SK-N-SH (cell line): Measurements from ENCODE around the gene LRRC8C. TPM values are rescaled to one million over a fixed set of nuclear protein-coding genes. Genes with fewer than 3 reads are reported as not detected.

Source experiments
- CTCF ChIA-PET: fragments of 300-600, 350-600 bp; formaldehyde crosslinking; extraction: SDS; loops from one replicate; lab custom pipeline; 2021; lab: Yijun Ruan, JAX
- POLR2A ChIA-PET: fragments of 350-600 bp; sonication (Branson Sonifier 250); formaldehyde crosslinking; extraction: SDS; loops from one replicate; lab custom pipeline; 2020; ENCODE audit warnings: antibody characterized with exemption, inconsistent platforms; lab: Yijun Ruan, JAX
- DNase-seq: peaks from one replicate; pipeline ENCODE4 v3.0.0; 2012
- H2AFZ ChIP-seq: fragments of 200-600 bp; sonication (generic); 2 replicates; pipeline ENCODE4 v1.8.1; 2016; ENCODE audit warnings: antibody characterized with exemption, mild to moderate bottlenecking, low read depth
- H3F3A ChIP-seq: fragments of 200-600 bp; sonication (generic); replicated peaks from 2 replicates; pipeline ENCODE3; 2016; ENCODE audit warnings: antibody characterized with exemption, mild to moderate bottlenecking; ENCODE audit not compliant: insufficient read depth
- H3K27ac ChIP-seq, 2 experiments: fragments of 200-500 bp in 1 of 2; fragments of 200-600 bp in 1 of 2; sonication (Bioruptor generic) in 1 of 2; sonication (generic), shearing (Covaris generic) in 1 of 2; 2 replicates each; pipeline versions ENCODE4 v1.5.1 to v1.6.1; 2014 to 2016; ENCODE audit warnings: low read depth in 2 of 2, inconsistent platforms in 1 of 2, low read length in 1 of 2, mild to moderate bottlenecking in 1 of 2, mixed read lengths in 1 of 2
- H3K27me3 ChIP-seq: fragments of 200-600 bp; sonication (generic), shearing (Covaris generic); 2 replicates; pipeline ENCODE4 v1.6.1; 2016; ENCODE audit warnings: mixed run types; ENCODE audit not compliant: insufficient read depth
- H3K36me3 ChIP-seq, 2 experiments: fragments of 200-500 bp in 1 of 2; fragments of 200-600 bp in 1 of 2; sonication (Bioruptor generic) in 1 of 2; sonication (generic) in 1 of 2; replicated peaks in 1 of 2; 2 replicates each; pipeline versions ENCODE3 to v1.5.1; 2014 to 2016; ENCODE audit warnings: low read length in 1 of 2, mild to moderate bottlenecking in 1 of 2; ENCODE audit not compliant: insufficient read depth in 2 of 2, control insufficient read depth in 1 of 2
- H3K4me1 ChIP-seq, 2 experiments: fragments of 200-500 bp in 1 of 2; fragments of 200-600 bp in 1 of 2; sonication (Bioruptor generic) in 1 of 2; sonication (generic), shearing (Covaris generic) in 1 of 2; 2 replicates each; pipeline versions ENCODE4 v1.5.1 to v1.6.1; 2014 to 2016; ENCODE audit warnings: low read depth in 1 of 2, low read length in 1 of 2, mixed run types in 1 of 2; ENCODE audit not compliant: insufficient read depth in 2 of 2, control insufficient read depth in 1 of 2
- H3K4me2 ChIP-seq: fragments of 200-600 bp; sonication (generic), shearing (Covaris generic); 2 replicates; pipeline ENCODE4 v1.6.1; 2017; ENCODE audit warnings: mixed run types
- H3K4me3 ChIP-seq, 2 experiments: fragments of 200-500 bp in 1 of 2; fragments of 200-600 bp in 1 of 2; sonication (Bioruptor generic) in 1 of 2; sonication (generic), shearing (Covaris generic) in 1 of 2; 2 replicates each; pipeline versions ENCODE4 v1.5.1 to v1.8.1; 2014 to 2016; ENCODE audit warnings: low read depth in 2 of 2, inconsistent platforms in 1 of 2, low read length in 1 of 2, mild to moderate bottlenecking in 1 of 2, mixed read lengths in 1 of 2, moderate library complexity in 1 of 2
- H3K79me2 ChIP-seq: fragments of 200-600 bp; sonication (generic); 2 replicates; pipeline ENCODE4 v1.8.1; 2017; ENCODE audit warnings: mild to moderate bottlenecking; ENCODE audit not compliant: insufficient read depth
- H3K9ac ChIP-seq: fragments of 200-600 bp; sonication (generic); 2 replicates; pipeline ENCODE4 v1.6.1; 2017; ENCODE audit warnings: mixed run types
- H3K9me2 ChIP-seq: fragments of 200-600 bp; sonication (generic); 2 replicates; pipeline ENCODE4 v1.6.1; 2017; ENCODE audit warnings: mixed run types
- H3K9me3 ChIP-seq: fragments of 200-600 bp; sonication (generic); 2 replicates; pipeline ENCODE4 v1.6.1; 2017; ENCODE audit warnings: mixed run types, mild to moderate bottlenecking, moderate library complexity
- H4K20me1 ChIP-seq: fragments of 200-600 bp; sonication (generic); 2 replicates; pipeline ENCODE4 v1.6.1; 2017; ENCODE audit warnings: mild to moderate bottlenecking, mixed run types; ENCODE audit not compliant: insufficient read depth
- CTCF ChIP-seq: fragments of 200-600 bp; sonication (generic); IDR thresholded peaks from 2 replicates; pipeline ENCODE4 v1.6.1; 2017; ENCODE audit warnings: antibody characterized with exemption, mild to moderate bottlenecking, moderate library complexity
- FOXM1 ChIP-seq: IDR thresholded peaks from 2 replicates; pipeline ENCODE4 v1.4.0; 2012; ENCODE audit warnings: low read depth, mild to moderate bottlenecking
- NRF1 ChIP-seq: IDR thresholded peaks from 2 replicates; pipeline ENCODE4 v1.6.1; 2012; ENCODE audit warnings: low read depth, mild to moderate bottlenecking, low read length
- RAD21 ChIP-seq: IDR thresholded peaks from 2 replicates; pipeline ENCODE4 v1.6.1; 2012; ENCODE audit warnings: mild to moderate bottlenecking, low read length
- RCOR1 ChIP-seq: fragments of 150-350 bp; IDR thresholded peaks from 2 replicates; pipeline ENCODE4 v1.6.1; 2017; ENCODE audit warnings: antibody characterized with exemption, low read length
- REST ChIP-seq: IDR thresholded peaks from 2 replicates; pipeline ENCODE4 v1.6.1; 2012; ENCODE audit warnings: mild to moderate bottlenecking, low read depth, low read length, moderate library complexity
- RFX5 ChIP-seq: IDR thresholded peaks from 2 replicates; pipeline ENCODE4 v1.6.1; 2012; ENCODE audit warnings: mild to moderate bottlenecking, improper control_type of control experiment, low read length
- RXRA ChIP-seq: IDR thresholded peaks from 2 replicates; pipeline ENCODE4 v1.4.0; 2012; ENCODE audit warnings: low read depth, mild to moderate bottlenecking, borderline replicate concordance
- SMC3 ChIP-seq: IDR thresholded peaks from 2 replicates; pipeline ENCODE4 v1.6.1; 2012; ENCODE audit warnings: low read depth, low read length, improper control_type of control experiment
- ZBTB33 ChIP-seq: IDR thresholded peaks from 2 replicates; pipeline ENCODE4 v1.4.0; 2012; ENCODE audit warnings: low read depth, borderline replicate concordance
- WGBS: methylation state at CpG from one replicate; pipeline ENCODE4 v1.1.6; 2017; ENCODE audit warnings: low lambda C conversion rate; 5-methylcytosine and 5-hydroxymethylcytosine counted together
- polyA plus RNA-seq, 3 experiments: library from polyadenylated mRNA; depleted of rRNA; stranded (reverse); fragments of >200 nt; gene quantifications; 2 replicates each; pipeline ENCODE4 v1.2.3, GENCODE V29; 2012

LRRC8C gene
- polyA plus RNA-seq, 1 of the 3 experiments (the other 2 are of a cell fraction): 4.2 TPM

- Histone ChIP-seq H3K4me3 (no peak overlapping the region), H3K9ac (no peak overlapping the region), H3K4me2 (no peak overlapping the region), H3K27ac (no peak overlapping the region; a peak in 1 of 4 replicates), H2AFZ (no peak overlapping the region), H4K20me1 (no peaks in the 10 kb centered on the region), H3K9me2 (no peaks in the 10 kb centered on the region), H3K36me3 (no peaks in the 10 kb centered on the region), H3K79me2 (no peaks in the 10 kb centered on the region), H3K4me1 (peaks cover 0 to 13% of the 10 kb centered on the region in 2 experiments; a peak in 3 of 4 replicates), H3F3A (no peaks in the 10 kb centered on the region), H3K27me3 (no peaks in the 10 kb centered on the region), H3K9me3 (no peaks in the 10 kb centered on the region)
- WGBS: 85% methylated on average over 5 of the region's 14 CpGs
- DNase-seq: no peak
- ChIA-PET POLR2A (no interaction called here), CTCF (interaction anchor here (1.1 to 1.8 kb wide), 3 partner anchors 11 to 126 kb away, joined by 3 to 4 read pairs (median 4); no protein-coding TSS in a partner anchor)
- TF ChIP-seq SMC3 (no peak), ZBTB33 (no peak), RCOR1 (no peak), REST (no peak), RAD21 (no peak), FOXM1 (no peak)
Observed at GRCh38 chr1:89609781-89610456, 23.0 kb upstream of the LRRC8C start.

GRCh38 chr1:89610457-89611011 is 22.4 kb upstream of the LRRC8C start:
- H3F3A ChIP-seq: no peaks in the 10 kb centered on the region
- H3K9me3 ChIP-seq: no peaks in the 10 kb centered on the region
- H3K4me3 ChIP-seq: no peak overlapping the region
- no peaks in the 10 kb centered on the region for H3K36me3 ChIP-seq
- no peaks in the 10 kb centered on the region for H4K20me1 ChIP-seq
- H3K9me2 ChIP-seq: no peaks in the 10 kb centered on the region
- H3K4me2 ChIP-seq: no peak overlapping the region
- H3K4me1 ChIP-seq: peaks cover 0 to 15% of the 10 kb centered on the region in 2 experiments; a peak in 3 of 4 replicates
- no peak for DNase-seq
- CTCF ChIA-PET: interaction anchor here (1.6 to 1.8 kb wide), 3 partner anchors 11 to 12 kb away, joined by 4 to 7 read pairs (median 5); no protein-coding TSS in a partner anchor
- H3K79me2 ChIP-seq: no peaks in the 10 kb centered on the region
- 100% methylated on average over 1 of the region's 15 CpGs for WGBS
- no peak overlapping the region for H3K9ac ChIP-seq
- no peak overlapping the region; a peak in 1 of 4 replicates for H3K27ac ChIP-seq
- no peak overlapping the region for H2AFZ ChIP-seq
- no peaks in the 10 kb centered on the region for H3K27me3 ChIP-seq
- POLR2A ChIA-PET: no interaction called here
- TF ChIP-seq RCOR1 (no peak), NRF1 (no peak), RXRA (no peak), CTCF (no peak), ZBTB33 (no peak), RFX5 (no peak), REST (no peak)
